ENCODE data around the gene CRHBP. TPM values are rescaled to one million over a fixed set of nuclear protein-coding genes. Genes with fewer than 3 reads are reported as not detected.
"Not testable (repeated sequence)": the region's sequence is repeated elsewhere in the genome, so short reads cannot be mapped to it uniquely, and the experiment has no call there.

Gene CRHBP, protein sequence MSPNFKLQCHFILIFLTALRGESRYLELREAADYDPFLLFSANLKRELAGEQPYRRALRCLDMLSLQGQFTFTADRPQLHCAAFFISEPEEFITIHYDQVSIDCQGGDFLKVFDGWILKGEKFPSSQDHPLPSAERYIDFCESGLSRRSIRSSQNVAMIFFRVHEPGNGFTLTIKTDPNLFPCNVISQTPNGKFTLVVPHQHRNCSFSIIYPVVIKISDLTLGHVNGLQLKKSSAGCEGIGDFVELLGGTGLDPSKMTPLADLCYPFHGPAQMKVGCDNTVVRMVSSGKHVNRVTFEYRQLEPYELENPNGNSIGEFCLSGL
- 8.6 TPM for total RNA-seq
- 67.7 TPM for polyA plus RNA-seq (ENCODE audit: insufficient read depth, low read depth, low replicate concordance)
- long read RNA-seq, donor 1, transcript CRHBP-202 (2 exons, 455 nt) = major isoform, 5 of 7 reads
- long read RNA-seq, donor 1, partial matches to known transcripts = 0 of 7 reads
- long read RNA-seq, donor 1, other reads (novel, unspliced or antisense) = 0 of 7 reads
- long read RNA-seq, donor 2, partial matches to known transcripts = 0 of 8 reads
- long read RNA-seq, donor 2, other reads (novel, unspliced or antisense) = 0 of 8 reads
- long read RNA-seq, donor 3, transcript CRHBP-201 (7 exons, 1,980 nt) = major isoform, 5 of 10 reads
- long read RNA-seq, donor 3, transcript CRHBP-202 (2 exons, 455 nt) = major isoform, 5 of 10 reads
- long read RNA-seq, donor 3, partial matches to known transcripts = 0 of 10 reads
- long read RNA-seq, donor 3, other reads (novel, unspliced or antisense) = 0 of 10 reads
- long read RNA-seq, donor 4, transcript CRHBP-202 (2 exons, 455 nt) = major isoform, 9 of 10 reads
- long read RNA-seq, donor 4, partial matches to known transcripts = 0 of 10 reads
- long read RNA-seq, donor 4, other reads (novel, unspliced or antisense) = 0 of 10 reads
- long read RNA-seq, donor 5, partial matches to known transcripts = 0 of 1 reads
- long read RNA-seq, donor 5, other reads (novel, unspliced or antisense) = 0 of 1 reads
- long read RNA-seq, donor 6, transcript CRHBP-202 (2 exons, 455 nt) = major isoform, 14 of 29 reads
- long read RNA-seq, donor 6, transcript CRHBP-201 (7 exons, 1,980 nt) = minor isoform, 10 of 29 reads
- long read RNA-seq, donor 6, partial matches to known transcripts = 5 of 29 reads
- long read RNA-seq, donor 6, other reads (novel, unspliced or antisense) = 0 of 29 reads
- long read RNA-seq, donor 7, partial matches to known transcripts = 2 of 7 reads
- long read RNA-seq, donor 7, other reads (novel, unspliced or antisense) = 3 of 7 reads
- long read RNA-seq, donor 8, transcript CRHBP-201 (7 exons, 1,980 nt) = minor isoform, 5 of 12 reads
- long read RNA-seq, donor 8, transcript CRHBP-202 (2 exons, 455 nt) = major isoform, 7 of 12 reads
- long read RNA-seq, donor 8, partial matches to known transcripts = 0 of 12 reads
- long read RNA-seq, donor 8, other reads (novel, unspliced or antisense) = 0 of 12 reads
- long read RNA-seq, donor 9, transcript CRHBP-202 (2 exons, 455 nt) = major isoform, 7 of 9 reads
- long read RNA-seq, donor 9, partial matches to known transcripts = 0 of 9 reads
- long read RNA-seq, donor 9, other reads (novel, unspliced or antisense) = 0 of 9 reads
- long read RNA-seq, donor 10, transcript CRHBP-202 (2 exons, 455 nt) = major isoform, 6 of 8 reads
- long read RNA-seq, donor 10, partial matches to known transcripts = 0 of 8 reads
- long read RNA-seq, donor 10, other reads (novel, unspliced or antisense) = 0 of 8 reads

GRCh38 chr5:76952795-76953536 is at the start of gene CRHBP:
Gene CRHBP, plus strand, starts transcription at chr5:76953045. Its CDS starts 90 bp downstream, at chr5:76953135.
- Histone ChIP-seq H3K27ac (ENCODE audit: low read depth in 2 of 2, low read length in 2 of 2) (peak within 1 kb of the TSS; percentile 55 to 65), H3K4me3 (ENCODE audit: low read length in 3 of 3) (peak within 1 kb of the TSS; percentile 31 to 64 (median 50)), H3K27me3 (ENCODE audit: control insufficient read depth, insufficient read depth, low read length) (peaks cover 12% of the 10 kb centered on the region), H3K9me3 (ENCODE audit: control insufficient read depth in 2 of 3, insufficient read depth in 1 of 3, low read length in 3 of 3) (no peaks in the 10 kb centered on the region), H3K9ac (ENCODE audit: low read length in 3 of 3) (peak within 1 kb of the TSS in 1 of 3 donors; percentile 12), H3K36me3 (ENCODE audit: control insufficient read depth in 2 of 3, insufficient read depth in 3 of 3, low read length in 3 of 3) (no peaks in the 10 kb centered on the region), H3K4me1 (ENCODE audit: control insufficient read depth in 2 of 3, insufficient read depth in 2 of 3, low read depth in 1 of 3, low read length in 3 of 3) (peaks cover 0 to 4% (median 0%) of the 10 kb centered on the region in 3 donors)
- DNase-seq (no peak), FAIRE-seq (no peak)
- no peak for TF ChIP-seq CTCF (IDR thresholded peaks at IDR 0.05; ENCODE audit: borderline replicate concordance, extremely low read depth, insufficient read depth)
- intact Hi-C loops (cut with DNase I) = no loop called here

GRCh38 chr5:76908166-76908565 is 44.7 kb upstream of the CRHBP start:
- no peak for FAIRE-seq
- intact Hi-C loops (cut with DNase I) = no loop called here
- no peak for TF ChIP-seq CTCF (IDR thresholded peaks at IDR 0.05; ENCODE audit: borderline replicate concordance, extremely low read depth, insufficient read depth)

DNA sequence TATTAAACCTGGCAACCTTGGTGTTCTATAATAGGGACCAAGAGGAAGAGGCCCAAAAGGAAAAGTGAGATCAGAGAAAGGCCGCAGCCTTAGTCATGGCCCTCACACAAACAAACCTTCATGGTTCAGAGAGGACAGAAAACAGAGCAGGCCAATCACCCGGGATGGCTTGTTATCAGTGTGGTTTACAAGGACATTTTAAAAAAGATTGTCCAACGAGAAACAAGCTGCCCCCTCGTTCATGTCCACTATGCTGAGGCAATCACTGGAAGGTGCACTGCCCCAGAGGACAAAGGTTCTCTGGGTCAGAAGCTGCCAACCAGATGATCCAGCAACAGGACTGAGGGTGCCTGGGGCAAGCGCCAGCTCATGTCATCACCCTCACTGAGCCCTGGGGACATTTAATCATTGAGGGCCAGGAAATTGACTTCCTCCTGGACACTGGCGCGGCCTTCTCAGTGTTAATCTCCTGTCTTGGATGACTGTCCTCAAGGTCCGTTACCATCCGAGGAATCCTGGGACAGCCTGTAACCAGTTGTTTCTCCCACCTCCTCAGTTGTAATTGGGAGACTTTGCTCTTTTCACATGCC is 42.4 kb upstream of the CRHBP start:
- H3K27me3 ChIP-seq (ENCODE audit: control insufficient read depth, insufficient read depth, low read length); intact Hi-C loops (cut with DNase I); H3K9me3 ChIP-seq (ENCODE audit: control insufficient read depth in 2 of 3, insufficient read depth in 1 of 3, low read length in 3 of 3); H3K36me3 ChIP-seq (ENCODE audit: control insufficient read depth in 2 of 3, insufficient read depth in 3 of 3, low read length in 3 of 3); H3K4me1 ChIP-seq (ENCODE audit: control insufficient read depth in 2 of 3, insufficient read depth in 2 of 3, low read depth in 1 of 3, low read length in 3 of 3); H3K4me3 ChIP-seq (ENCODE audit: low read length in 3 of 3); FAIRE-seq; DNase-seq; H3K27ac ChIP-seq (ENCODE audit: low read depth in 2 of 2, low read length in 2 of 2); H3K9ac ChIP-seq (ENCODE audit: low read length in 3 of 3): not testable (repeated sequence)

More at GRCh38 chr5:76908166-76908565, 44.7 kb upstream of the CRHBP start:
- Histone ChIP-seq H3K4me3 (ENCODE audit: low read length in 3 of 3) (no peak overlapping the region), H3K27ac (ENCODE audit: low read depth in 2 of 2, low read length in 2 of 2) (no peak overlapping the region), H3K4me1 (ENCODE audit: control insufficient read depth in 2 of 3, insufficient read depth in 2 of 3, low read depth in 1 of 3, low read length in 3 of 3) (no peaks in the 10 kb centered on the region), H3K36me3 (ENCODE audit: control insufficient read depth in 2 of 3, insufficient read depth in 3 of 3, low read length in 3 of 3) (no peaks in the 10 kb centered on the region), H3K9ac (ENCODE audit: low read length in 3 of 3) (no peak overlapping the region), H3K9me3 (ENCODE audit: control insufficient read depth in 2 of 3, insufficient read depth in 1 of 3, low read length in 3 of 3) (no peaks in the 10 kb centered on the region), H3K27me3 (ENCODE audit: control insufficient read depth, insufficient read depth, low read length) (no peaks in the 10 kb centered on the region)
- no peak for DNase-seq

DNA sequence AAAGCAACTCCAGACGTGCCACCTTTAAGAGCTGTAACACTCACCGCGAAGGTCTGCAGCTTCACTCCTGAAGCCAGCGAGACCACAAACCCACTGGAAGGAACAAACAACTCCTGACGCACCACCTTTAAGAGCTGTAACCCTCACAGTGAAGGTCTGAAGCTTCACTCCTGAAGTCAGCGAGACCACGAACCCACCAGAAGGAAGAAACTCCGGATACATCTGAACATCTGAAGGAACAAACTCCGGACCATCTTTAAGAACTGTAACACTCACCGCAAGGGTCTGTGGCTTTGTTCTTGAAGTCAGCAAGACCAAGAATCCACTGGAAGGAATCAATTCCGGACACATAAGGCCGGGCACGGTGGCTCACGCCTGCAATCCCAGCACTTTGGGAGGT is 38.2 kb upstream of the CRHBP start:
- H3K9me3 ChIP-seq (ENCODE audit: control insufficient read depth in 2 of 3, insufficient read depth in 1 of 3, low read length in 3 of 3); H3K9ac ChIP-seq (ENCODE audit: low read length in 3 of 3); H3K4me1 ChIP-seq (ENCODE audit: control insufficient read depth in 2 of 3, insufficient read depth in 2 of 3, low read depth in 1 of 3, low read length in 3 of 3); DNase-seq; H3K27me3 ChIP-seq (ENCODE audit: control insufficient read depth, insufficient read depth, low read length); H3K36me3 ChIP-seq (ENCODE audit: control insufficient read depth in 2 of 3, insufficient read depth in 3 of 3, low read length in 3 of 3); intact Hi-C loops (cut with DNase I); H3K4me3 ChIP-seq (ENCODE audit: low read length in 3 of 3); H3K27ac ChIP-seq (ENCODE audit: low read depth in 2 of 2, low read length in 2 of 2); FAIRE-seq: not testable (repeated sequence)
